AML-193 (cell line): ENCODE data around the gene LYPD6B.
A peak's percentile ranks its signal among the peaks of the same experiment; 100 is the strongest.

Experiments used
- DNase-seq, 2 experiments: peaks; one replicate each; lab custom pipeline; 2025; lab: John Stamatoyannopoulos, UW

Gene LYPD6B

GRCh38 chr2:149160701-149161217 is 122.3 kb downstream of the LYPD6B start:
- DNase-seq, result peak; percentile 75 to 88

GRCh38 chr2:149161481-149162225 is 123.2 kb downstream of the LYPD6B start:
- peak; percentile 85 to 91 for DNase-seq

DNA sequence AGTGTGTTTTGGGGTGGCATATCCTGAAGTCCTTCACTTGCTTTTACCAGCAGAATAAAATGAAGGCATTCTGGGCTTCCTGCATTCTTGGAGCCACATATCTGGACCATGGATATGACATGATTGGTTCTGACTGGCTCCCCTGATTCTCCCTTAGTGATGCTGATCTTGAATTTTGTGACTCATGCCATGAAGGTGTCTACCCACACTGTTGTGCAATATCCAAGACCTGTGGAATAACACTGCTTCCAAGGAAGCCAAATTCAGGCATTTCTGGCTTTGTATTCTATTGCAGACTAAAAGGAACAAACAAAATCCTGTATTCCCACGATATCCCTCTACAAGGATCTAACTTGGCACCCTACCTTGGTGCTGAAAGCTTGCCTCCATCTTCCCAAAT is 125.8 kb downstream of the LYPD6B start:
- DNase-seq, result no peak

GRCh38 chr2:149164827-149165226 is 126.3 kb downstream of the LYPD6B start:
- DNase-seq, result no peak

DNA sequence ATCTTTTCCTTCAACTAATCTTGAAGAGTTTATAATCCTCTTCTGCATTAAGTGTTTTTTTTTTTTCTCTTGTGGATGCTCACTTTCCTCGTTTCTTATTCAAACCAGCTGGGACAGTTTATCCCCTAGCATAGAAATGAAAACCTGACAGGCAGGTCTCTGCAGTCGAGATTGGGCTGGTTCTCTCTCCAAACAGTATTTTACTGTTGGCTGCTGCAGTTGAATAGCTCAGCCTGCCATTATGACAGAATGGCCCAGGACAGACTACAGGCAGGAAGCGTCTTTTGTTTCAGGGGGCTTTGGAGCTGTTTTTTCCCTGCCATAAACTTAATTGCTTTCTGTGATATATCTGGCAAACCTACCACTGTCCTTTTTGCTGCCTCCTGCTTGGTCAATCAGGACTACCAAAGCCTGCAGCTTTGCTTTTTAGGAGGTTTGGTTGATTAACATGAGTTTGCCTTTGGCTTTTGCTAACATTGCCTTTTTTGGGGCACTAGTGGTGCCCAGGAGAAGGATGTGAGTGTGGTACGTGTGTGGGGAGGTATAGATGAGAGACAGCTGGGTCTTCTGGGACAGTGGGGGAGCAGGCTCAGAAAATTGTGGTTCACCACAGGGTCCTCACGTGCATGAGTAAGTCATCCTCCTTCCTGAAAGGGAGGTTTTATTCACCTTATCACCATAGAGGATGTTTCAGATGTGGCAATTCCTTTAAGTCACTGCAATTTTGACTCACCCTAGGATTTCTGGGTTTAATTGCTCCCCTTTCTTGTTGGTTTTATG is 128.7 kb downstream of the LYPD6B start:
- DNase-seq, result peak; percentile 65 to 81

GRCh38 chr2:149167941-149168340 is 129.4 kb downstream of the LYPD6B start:
- peak; percentile 27 to 56 for DNase-seq

DNA sequence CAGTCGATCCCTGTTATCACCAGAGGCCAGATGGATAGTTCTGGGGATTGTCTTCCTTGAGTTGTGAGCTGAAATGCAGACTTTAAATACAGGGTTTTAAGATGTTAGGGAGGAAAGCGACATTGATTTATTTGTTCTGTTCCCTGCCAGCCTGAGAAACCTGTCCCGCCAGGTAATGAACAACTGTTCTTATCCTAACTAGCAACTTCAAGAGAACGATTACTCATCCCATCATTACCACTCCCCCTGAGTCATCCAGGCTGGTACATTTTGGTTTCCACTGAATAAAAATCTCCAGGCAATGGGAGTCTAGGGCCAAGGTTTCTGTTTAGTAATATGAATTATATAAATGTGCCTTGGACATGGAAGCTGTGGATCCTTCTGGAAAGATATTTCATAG is 131.2 kb downstream of the LYPD6B start:
- DNase-seq, result no peak

DNA sequence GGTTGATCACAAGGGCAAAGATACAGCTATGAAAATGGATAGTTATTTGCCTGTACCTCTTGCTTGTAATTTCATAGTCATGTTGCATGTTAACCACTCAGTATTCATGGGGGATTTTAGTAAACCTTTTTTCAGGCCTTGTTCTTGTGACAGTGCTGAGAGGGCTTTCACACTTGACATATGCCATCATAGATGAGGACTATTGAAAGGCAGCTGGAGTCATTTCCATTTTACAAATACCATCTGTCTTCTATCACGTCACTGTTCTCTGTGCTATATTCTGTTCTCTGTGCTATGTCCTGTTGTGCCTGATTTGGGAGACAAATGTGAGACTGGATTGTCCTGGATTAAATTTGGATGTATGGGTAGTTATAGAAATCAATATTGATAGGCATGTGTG is 131.7 kb downstream of the LYPD6B start:
- DNase-seq, result no peak

DNA sequence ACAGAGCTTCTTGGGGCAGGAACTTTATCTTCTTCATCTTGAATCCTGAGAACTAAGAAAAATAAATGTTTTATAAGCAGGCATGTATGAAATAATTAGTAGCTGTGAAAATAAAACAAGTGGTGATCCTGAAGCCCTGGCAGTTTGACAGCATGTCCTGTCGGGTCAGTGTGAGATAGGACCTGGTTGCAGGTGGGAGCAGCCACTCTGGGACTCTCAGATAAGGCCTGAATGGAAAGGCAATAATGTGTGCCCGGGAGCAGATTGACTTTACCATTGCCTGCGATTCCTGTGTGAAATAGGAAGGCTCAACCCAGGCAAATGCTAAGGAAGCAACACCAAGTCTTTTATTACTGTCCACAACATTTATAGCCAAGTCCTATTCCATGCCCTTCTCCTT is 132.4 kb downstream of the LYPD6B start:
- DNase-seq, result no peak

DNA sequence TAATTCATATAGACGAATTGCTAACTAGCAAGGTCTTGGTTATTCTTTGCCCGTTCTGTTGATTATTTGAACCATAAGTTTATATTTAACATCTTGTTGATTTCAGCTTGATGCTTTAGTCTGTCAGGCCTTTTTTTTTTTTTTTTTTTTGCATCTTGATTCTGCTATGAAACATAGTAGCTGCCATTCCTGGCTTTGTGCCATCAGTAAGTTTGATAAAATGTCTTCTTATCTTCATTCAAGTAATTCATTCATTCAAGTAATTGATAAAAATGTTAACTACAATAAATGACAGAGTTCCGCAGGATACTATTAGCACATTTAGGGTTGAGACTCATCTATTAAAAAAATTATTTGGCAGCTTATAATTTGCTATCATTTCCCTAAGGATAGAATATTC is 134.7 kb downstream of the LYPD6B start:
- no peak for DNase-seq

GRCh38 chr2:149175956-149176355 is 137.5 kb downstream of the LYPD6B start:
- DNase-seq, result no peak

- DNase-seq, result no peak
Measured at GRCh38 chr2:149178612-149179011, 140.1 kb downstream of the LYPD6B start.

- no peak for DNase-seq
Measured at GRCh38 chr2:149180226-149180875, 141.9 kb downstream of the LYPD6B start.

DNA sequence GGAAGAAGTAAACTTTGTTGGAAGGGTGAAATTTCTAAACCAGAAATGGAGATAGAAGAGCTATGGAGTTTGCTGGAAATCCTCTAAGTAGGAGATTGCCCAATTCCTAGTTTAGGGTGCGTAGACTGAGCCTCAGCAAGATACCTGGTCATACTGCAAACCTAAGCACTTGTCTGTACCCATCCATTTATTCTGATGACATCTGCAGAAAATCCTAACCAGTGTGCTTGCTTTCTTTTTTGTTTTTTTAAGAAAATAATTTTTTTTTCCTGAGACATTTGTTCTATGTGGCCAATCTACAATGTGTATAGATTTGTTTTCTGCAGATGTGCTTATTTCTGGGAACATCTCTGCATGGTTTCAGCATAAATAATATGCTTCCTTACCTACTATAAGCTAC is 144.7 kb downstream of the LYPD6B start:
- no peak for DNase-seq

GRCh38 chr2:149184991-149185390 is 146.5 kb downstream of the LYPD6B start:
- DNase-seq, result no peak

- DNase-seq, result no peak
Measured at GRCh38 chr2:149185942-149186490, 147.5 kb downstream of the LYPD6B start.

- DNase-seq, result no peak
Measured at GRCh38 chr2:149187057-149187456, 148.6 kb downstream of the LYPD6B start.

- DNase-seq, result no peak
Measured at GRCh38 chr2:149188291-149188690, 149.8 kb downstream of the LYPD6B start.

DNA sequence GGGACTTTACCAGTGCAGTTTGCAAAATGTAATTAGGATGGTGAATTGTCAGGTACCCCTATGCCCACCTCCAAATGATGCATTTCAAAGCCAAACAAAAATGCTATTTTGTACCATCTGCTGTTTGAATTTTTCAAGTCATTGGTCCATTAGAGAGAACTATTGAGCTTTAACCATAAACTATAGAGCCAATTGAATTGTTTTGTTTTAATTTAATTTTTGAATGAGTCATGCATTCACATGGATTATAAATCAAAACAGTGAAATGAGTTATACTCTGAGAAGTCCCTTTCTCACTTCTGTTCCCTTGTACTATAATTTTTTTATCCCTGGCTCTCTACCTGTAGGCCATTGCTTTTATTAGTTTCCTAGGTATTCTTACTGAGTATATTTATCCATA is 151.3 kb downstream of the LYPD6B start:
- DNase-seq, result no peak

- no peak for DNase-seq
Measured at GRCh38 chr2:149191915-149192314, 153.4 kb downstream of the LYPD6B start.

- DNase-seq, result no peak
Measured at GRCh38 chr2:149192427-149192826, 153.9 kb downstream of the LYPD6B start.

GRCh38 chr2:149200109-149200520 is 161.6 kb downstream of the LYPD6B start:
- peak; percentile 5 to 9 for DNase-seq
